Activated CD8-positive, alpha-beta memory T cell treated with anti-CD3 and anti-CD28 coated beads, Interleukin-2, amount 50 U/mL, for 24 hours (primary cell): ENCODE measurements around the gene ASB10.

ENCODE experiments used
- DNase-seq: peaks from one replicate; pipeline ENCODE4 v3.0.0-alpha.2; 2020; ENCODE audit errors: extremely low read depth

The ASB10 gene

GRCh38 chr7:151166629-151167196 lies 20.3 kb downstream of the ASB10 start:
- no peak for DNase-seq

GRCh38 chr7:151161757-151162156 lies 25.3 kb downstream of the ASB10 start:
- DNase-seq, result no peak

- DNase-seq, result no peak
Measured at GRCh38 chr7:151157645-151158329, 29.3 kb downstream of the ASB10 start.

- no peak for DNase-seq
Measured at GRCh38 chr7:151152643-151153513, 34.2 kb downstream of the ASB10 start.

GRCh38 chr7:151150388-151150787 lies 36.7 kb downstream of the ASB10 start:
- DNase-seq, result no peak

- DNase-seq, result no peak
Measured at GRCh38 chr7:151148319-151149259, 38.5 kb downstream of the ASB10 start.

GRCh38 chr7:151146761-151147160 lies 40.3 kb downstream of the ASB10 start:
- DNase-seq, result no peak

GRCh38 chr7:151144387-151144786 lies 42.7 kb downstream of the ASB10 start:
- DNase-seq, result no peak

- DNase-seq, result no peak
Measured at GRCh38 chr7:151143261-151144015, 43.6 kb downstream of the ASB10 start.

- no peak for DNase-seq
Measured at GRCh38 chr7:151142686-151143040, 44.4 kb downstream of the ASB10 start.

GRCh38 chr7:151141855-151142685 lies 45.0 kb downstream of the ASB10 start:
- DNase-seq, result no peak

GRCh38 chr7:151141311-151141854 lies 45.7 kb downstream of the ASB10 start:
- DNase-seq, result no peak

- no peak for DNase-seq
Measured at GRCh38 chr7:151140826-151141225, 46.2 kb downstream of the ASB10 start.

GRCh38 chr7:151139791-151140190 lies 47.3 kb downstream of the ASB10 start:
- DNase-seq, result no peak

GRCh38 chr7:151139071-151139790 lies 47.8 kb downstream of the ASB10 start:
- no peak for DNase-seq

- no peak for DNase-seq
Measured at GRCh38 chr7:151138153-151138851, 48.7 kb downstream of the ASB10 start.

- no peak for DNase-seq
Measured at GRCh38 chr7:151137791-151138152, 49.3 kb downstream of the ASB10 start.

GRCh38 chr7:151137076-151137675 lies 49.9 kb downstream of the ASB10 start:
- DNase-seq, result no peak
